GM18502 (cell line): ENCODE measurements around the gene ZNF860.
"Not testable (repeated sequence)": the region's sequence is repeated elsewhere in the genome, so short reads cannot be mapped to it uniquely, and the experiment has no call there.

Experiments used
- ATAC-seq: cut with Tn5 transposase; IDR thresholded peaks from one replicate; pipeline ENCODE4 v1.9.1; 2021; ENCODE audit warnings: mild to moderate bottlenecking; ENCODE audit not compliant: unreplicated experiment, poor library complexity

ZNF860 gene

DNA sequence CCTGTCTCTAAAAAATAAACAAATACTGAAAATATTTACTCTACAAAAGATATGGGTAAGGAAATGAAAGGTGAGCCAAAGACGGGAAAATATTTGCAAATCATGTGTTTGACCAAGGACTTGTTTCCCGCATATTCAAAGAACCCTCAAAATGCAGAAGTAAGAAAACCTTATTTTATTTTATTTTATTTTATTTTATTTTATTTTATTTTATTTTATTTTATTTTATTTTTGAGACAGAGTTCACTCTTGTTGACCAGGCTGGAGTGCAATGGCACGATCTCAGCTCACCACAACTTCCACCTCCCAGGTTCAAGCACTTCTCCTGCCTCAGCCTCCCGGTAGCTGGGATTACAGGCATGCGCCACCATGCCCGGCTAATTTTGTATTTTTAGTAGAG, 11.4 kb downstream of the ZNF860 start:
- not testable (repeated sequence) for ATAC-seq

- no peak for ATAC-seq
Measured at GRCh38 chr3:31993843-31994242, 12.3 kb downstream of the ZNF860 start.

- not testable (repeated sequence) for ATAC-seq
Measured at GRCh38 chr3:31995026-31995425, 13.5 kb downstream of the ZNF860 start.

GRCh38 chr3:31996195-31996594, 14.6 kb downstream of the ZNF860 start:
- ATAC-seq: peak; percentile 73

- ATAC-seq: no peak
Measured at GRCh38 chr3:31997500-31997899, 15.9 kb downstream of the ZNF860 start.

- peak; percentile 75 for ATAC-seq
Measured at GRCh38 chr3:31999907-32000439, 18.4 kb downstream of the ZNF860 start.

DNA sequence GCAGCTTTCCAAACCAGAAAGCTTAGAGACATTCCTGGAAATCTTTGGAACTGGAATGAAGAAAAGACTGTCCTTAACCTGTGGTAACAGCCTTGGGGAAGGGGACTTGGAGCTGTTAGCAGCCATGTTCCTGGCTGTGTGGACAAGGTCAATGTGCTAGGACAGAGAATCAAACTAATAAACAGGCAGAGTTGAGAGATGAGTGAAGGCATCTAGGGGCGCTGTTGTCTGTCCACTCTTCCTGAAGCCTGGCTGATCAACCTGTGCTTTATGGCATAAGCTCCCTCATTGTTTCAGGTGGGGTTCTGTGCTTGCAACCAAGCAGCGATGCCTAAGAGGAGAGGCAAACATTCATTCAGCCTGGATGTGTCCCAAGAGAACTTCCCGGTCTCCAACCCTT, 19.3 kb downstream of the ZNF860 start:
- no peak for ATAC-seq

DNA sequence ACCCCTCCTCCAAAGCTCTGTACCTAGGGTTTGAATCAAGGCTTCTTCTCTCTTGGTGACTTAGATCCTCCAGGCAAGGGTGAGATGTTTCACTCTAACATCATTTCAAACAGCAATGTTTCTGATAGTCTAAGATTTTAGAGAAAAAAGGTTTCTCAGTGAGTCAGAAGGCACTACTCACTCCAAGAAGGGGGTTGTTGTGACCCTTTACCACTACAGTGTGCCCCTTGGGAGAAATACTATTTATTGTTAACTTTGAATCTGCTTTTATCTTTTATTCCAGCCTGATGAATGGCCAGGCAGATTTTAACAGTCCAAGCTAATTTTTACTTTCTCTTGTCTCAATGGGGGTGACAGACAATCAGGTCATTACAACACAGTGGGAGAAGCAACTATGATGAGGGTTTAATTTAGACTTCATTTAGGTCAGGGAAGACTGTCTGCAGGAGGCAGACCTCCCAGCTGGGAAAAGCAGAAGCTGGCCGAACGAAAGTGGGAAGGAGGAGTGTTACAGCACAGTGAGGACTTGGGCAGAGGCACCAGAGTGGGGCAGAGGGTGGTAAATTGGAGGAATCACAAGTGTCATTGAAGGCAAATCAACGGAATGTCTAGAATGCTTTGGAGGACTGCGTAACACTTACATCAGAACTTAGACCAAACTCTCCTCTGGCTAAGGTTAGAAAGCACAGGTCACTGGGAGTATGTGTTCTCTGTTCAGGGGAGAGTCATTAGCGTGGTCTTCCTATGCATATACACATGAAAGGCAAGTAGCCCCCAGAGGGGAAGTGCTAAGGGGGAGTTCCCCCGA, 21.2 kb downstream of the ZNF860 start:
- no peak for ATAC-seq

DNA sequence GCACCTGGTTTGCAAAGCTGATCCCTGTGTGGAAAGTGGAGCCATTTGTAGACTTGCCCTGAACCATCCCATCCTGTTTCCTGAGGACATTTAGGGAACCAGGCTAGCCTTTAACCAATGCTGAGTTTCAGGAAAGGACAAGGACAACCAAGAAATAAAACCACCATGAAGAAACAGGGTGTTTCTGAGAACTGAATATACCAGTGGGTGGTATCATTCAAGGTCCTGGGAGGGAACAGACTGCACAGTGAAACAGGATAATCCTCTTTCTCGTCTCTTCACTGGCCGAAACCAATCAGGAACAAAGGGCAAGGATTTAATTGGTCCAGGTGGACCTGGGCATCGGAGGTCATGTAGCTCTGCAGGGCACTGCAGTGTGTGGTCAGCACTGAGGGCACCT, 21.8 kb downstream of the ZNF860 start:
- no peak for ATAC-seq

DNA sequence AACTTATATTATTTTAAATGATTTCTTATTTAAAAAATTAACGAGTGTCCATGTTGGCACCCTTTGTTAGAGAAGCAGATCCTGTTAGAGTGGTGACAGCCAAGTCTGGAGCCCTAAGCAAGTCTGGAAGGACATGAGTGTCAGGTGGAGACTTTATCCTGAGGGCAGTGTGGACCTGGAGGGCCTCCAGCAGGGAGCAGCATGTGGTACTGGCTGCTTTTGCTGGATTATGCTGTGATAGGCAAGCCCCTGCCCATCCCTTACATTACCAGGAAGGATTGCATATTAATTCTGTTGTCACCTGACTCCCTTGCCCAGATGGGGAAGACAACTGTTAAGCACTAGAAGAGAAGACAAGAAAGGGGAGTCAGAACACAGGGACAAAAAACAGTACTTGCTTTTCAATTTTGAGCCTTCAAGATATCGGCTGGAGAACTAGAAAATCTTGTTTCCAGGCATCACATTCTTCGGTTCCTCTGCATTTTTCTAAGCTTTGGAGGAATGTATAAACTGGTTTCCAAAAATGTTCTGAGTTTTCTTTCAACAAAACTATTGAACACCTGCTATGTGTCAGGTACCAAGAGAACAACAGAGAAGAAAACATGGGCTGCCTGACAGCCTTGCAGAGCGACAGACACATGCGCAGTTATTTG, 22.7 kb downstream of the ZNF860 start:
- ATAC-seq: no peak

DNA sequence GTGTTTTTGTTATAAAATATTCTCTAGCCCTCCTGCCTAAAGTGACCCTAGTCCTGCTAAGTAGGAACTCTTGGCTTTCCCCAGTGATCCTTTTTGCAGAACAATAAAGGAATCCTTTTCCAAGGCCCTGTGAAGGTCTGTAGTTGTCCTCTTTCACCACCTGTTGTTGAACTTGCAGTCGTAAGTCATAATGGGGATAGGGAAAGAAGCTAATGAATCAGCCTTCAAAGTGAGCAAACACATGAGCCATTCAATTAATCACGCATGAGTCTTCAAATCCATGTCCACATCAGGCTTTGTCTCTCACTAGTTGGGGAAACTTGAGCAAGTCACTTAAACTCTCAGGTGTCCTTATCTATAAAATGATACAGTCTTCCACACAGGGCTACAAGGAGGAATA, 27.6 kb downstream of the ZNF860 start:
- ATAC-seq: no peak

GRCh38 chr3:32009957-32010356, 28.4 kb downstream of the ZNF860 start:
- no peak for ATAC-seq

DNA sequence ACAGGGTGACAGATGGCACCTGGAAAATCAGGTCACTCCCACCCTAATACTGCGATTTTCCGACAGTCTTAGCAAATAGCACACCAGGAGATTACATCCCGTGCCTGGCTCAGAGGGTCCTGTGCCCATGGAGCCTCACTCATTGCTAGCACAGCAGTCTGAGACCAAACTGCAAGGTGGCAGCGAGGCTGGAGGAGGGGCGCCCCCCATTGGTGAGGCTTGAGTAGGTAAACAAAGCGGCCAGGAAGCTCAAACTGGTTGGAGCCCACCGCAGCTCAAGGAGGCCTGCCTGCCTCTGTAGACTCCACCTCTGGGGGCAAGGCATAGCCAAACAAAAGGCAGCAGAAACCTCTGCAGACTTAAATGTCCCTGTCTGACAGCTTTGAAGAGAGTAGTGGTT, 29.1 kb downstream of the ZNF860 start:
- ATAC-seq: not testable (repeated sequence)

DNA sequence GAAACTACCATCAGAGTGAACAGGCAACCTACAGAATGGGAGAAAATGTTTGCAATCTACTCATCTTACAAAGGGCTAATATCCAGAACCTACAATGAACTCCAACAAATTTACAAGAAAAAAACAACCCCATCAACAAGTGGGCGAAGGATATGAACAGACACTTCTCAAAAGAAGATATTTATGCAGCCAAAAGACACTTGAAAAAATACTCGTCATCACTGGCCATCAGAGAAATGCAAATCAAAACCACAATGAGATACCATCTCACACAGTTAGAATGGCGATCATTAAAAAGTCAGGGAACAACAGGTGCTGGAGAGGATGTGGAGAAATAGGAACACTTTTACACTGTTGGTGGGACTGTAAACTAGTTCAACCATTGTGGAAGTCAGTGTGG, 34.1 kb downstream of the ZNF860 start:
- not testable (repeated sequence) for ATAC-seq

GRCh38 chr3:32017286-32017685, 35.7 kb downstream of the ZNF860 start:
- no peak for ATAC-seq

- ATAC-seq: peak; percentile 46
Measured at GRCh38 chr3:32018757-32019564, 37.4 kb downstream of the ZNF860 start.

DNA sequence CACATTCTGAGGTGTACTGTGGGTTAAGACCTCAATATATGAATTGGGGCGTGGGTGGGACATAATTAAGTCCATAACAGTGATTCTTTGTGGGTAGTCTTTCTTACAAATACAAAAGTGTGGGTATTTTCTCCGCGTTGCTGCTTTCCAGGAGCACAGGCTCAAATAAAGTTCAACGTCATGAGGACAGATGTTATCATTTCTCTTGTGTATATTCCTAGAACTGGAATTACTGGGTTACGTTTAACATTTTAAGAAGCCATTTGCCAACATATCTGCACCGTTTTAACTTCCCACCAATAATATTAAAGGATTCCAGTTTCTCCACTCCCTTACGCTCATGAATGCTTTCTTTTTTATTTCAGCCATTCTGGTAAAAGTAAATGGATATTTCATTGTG, 39.6 kb downstream of the ZNF860 start:
- ATAC-seq: no peak

DNA sequence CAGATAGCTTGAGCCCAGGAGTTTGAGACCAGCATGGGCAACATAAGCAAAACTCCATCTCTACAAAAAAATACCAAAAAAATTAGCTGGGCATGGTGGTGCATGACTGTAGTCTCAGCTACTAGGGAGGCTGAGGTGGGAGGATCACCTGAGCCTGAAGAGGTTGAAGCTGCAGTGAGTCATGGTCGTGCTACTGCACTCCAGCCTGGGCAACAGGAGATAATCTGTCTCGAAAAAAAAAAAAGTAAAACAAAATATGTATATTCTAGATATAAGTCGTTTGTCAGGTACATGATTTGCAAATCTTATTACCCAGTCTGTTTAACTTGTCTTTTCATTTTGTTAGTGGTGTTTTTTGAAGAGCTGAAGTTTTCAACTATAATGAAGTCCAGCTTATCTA, 40.2 kb downstream of the ZNF860 start:
- no peak for ATAC-seq

GRCh38 chr3:32022947-32023346, 41.4 kb downstream of the ZNF860 start:
- no peak for ATAC-seq

GRCh38 chr3:32026593-32026992, 45.0 kb downstream of the ZNF860 start:
- no peak for ATAC-seq

DNA sequence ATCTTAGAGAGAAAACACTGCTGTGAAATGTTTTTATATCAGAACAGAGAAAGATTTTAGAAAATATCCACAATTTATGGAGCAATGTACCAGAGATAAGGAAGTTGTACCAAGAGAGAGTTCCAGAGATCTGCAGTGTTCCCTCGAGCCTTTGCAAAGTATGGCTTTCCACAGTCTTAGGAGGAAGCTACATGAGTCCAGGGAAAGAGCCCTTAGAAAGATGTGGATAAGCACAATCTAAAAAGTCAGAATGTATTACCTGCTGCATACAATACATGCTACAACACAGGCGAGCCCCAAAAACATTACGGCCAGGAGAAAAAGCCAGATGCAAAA, 56.4 kb downstream of the ZNF860 start:
- no peak for ATAC-seq
